HEK293T (cell line): ENCODE data around the gene RAB14.
A peak's percentile ranks its signal among the peaks of the same experiment; 100 is the strongest.

Experiments
- CTCF ChIA-PET: fragments of 350-600 bp; formaldehyde crosslinking; extraction: SDS; loops from one replicate; lab custom pipeline; 2021; ENCODE audit warnings: antibody characterized with exemption, inconsistent platforms; lab: Yijun Ruan, JAX
- POLR2A ChIA-PET: fragments of 350-600 bp; formaldehyde crosslinking; extraction: SDS; loops from one replicate; lab custom pipeline; 2020; ENCODE audit warnings: antibody characterized with exemption, inconsistent platforms; lab: Yijun Ruan, JAX
- DNase-seq: peaks from one replicate; pipeline ENCODE4 v3.0.0; 2012; ENCODE audit warnings: mixed read lengths; ENCODE audit errors: extremely low spot score
- ARNT ChIP-seq: fragments of 450-650 bp; IDR thresholded peaks from 2 replicates; pipeline ENCODE4 v1.6.1; 2017; ENCODE audit warnings: mild to moderate bottlenecking
- BHLHE40 ChIP-seq: fragments of 450-650 bp; IDR thresholded peaks from 2 replicates; pipeline ENCODE4 v1.6.1; 2016; ENCODE audit warnings: mild to moderate bottlenecking, moderate library complexity, borderline replicate concordance
- CTBP1 ChIP-seq: fragments of 450-650 bp; IDR thresholded peaks from 2 replicates; pipeline ENCODE4 v1.6.1; 2016; ENCODE audit warnings: borderline replicate concordance
- ELF4 ChIP-seq: fragments of 450-650 bp; IDR thresholded peaks from 2 replicates; pipeline ENCODE4 v1.6.1; 2017; ENCODE audit warnings: antibody characterized with exemption
- FOXA1 ChIP-seq: fragments of 450-650 bp; IDR thresholded peaks from 2 replicates; pipeline ENCODE4 v1.6.1; 2016; ENCODE audit warnings: mild to moderate bottlenecking
- FOXK2 ChIP-seq: fragments of 450-650 bp; IDR thresholded peaks from 2 replicates; pipeline ENCODE4 v1.6.1; 2016; ENCODE audit warnings: mild to moderate bottlenecking
- FOXM1 ChIP-seq: fragments of 450-650 bp; IDR thresholded peaks from 2 replicates; pipeline ENCODE4 v1.6.1; 2017; ENCODE audit warnings: mild to moderate bottlenecking, borderline replicate concordance
- HDGF ChIP-seq: fragments of 450-650 bp; IDR thresholded peaks from 2 replicates; pipeline ENCODE4 v1.6.1; 2017; ENCODE audit warnings: antibody characterized with exemption, borderline replicate concordance
- L3MBTL2 ChIP-seq: fragments of 450-650 bp; conservative IDR thresholded peaks from 2 replicates; pipeline ENCODE4 v1.6.1; 2016; ENCODE audit warnings: mild to moderate bottlenecking
- LEF1 ChIP-seq: fragments of 450-650 bp; IDR thresholded peaks from 2 replicates; pipeline ENCODE4 v1.6.1; 2017; ENCODE audit warnings: mild to moderate bottlenecking, borderline replicate concordance
- NFRKB ChIP-seq: fragments of 450-650 bp; IDR thresholded peaks from 2 replicates; pipeline ENCODE4 v1.6.1; 2016; ENCODE audit warnings: mild to moderate bottlenecking, moderate library complexity
- SP1 ChIP-seq: fragments of 450-650 bp; IDR thresholded peaks from 2 replicates; pipeline ENCODE4 v1.6.1; 2017
- SUZ12 ChIP-seq: fragments of 450-650 bp; IDR thresholded peaks from 2 replicates; pipeline ENCODE4 v1.6.1; 2016; ENCODE audit warnings: mild to moderate bottlenecking
- TARDBP ChIP-seq: fragments of 450-650 bp; IDR thresholded peaks from 2 replicates; pipeline ENCODE4 v1.6.1; 2016
- ZNF384 ChIP-seq: fragments of 450-650 bp; IDR thresholded peaks from 2 replicates; pipeline ENCODE4 v1.6.1; 2016
- TF ChIP-seq, protein P1 (sequence below): fragments of 450-650 bp; IDR thresholded peaks from 2 replicates; pipeline ENCODE4 v1.6.1; 2016

RAB14 gene

DNA sequence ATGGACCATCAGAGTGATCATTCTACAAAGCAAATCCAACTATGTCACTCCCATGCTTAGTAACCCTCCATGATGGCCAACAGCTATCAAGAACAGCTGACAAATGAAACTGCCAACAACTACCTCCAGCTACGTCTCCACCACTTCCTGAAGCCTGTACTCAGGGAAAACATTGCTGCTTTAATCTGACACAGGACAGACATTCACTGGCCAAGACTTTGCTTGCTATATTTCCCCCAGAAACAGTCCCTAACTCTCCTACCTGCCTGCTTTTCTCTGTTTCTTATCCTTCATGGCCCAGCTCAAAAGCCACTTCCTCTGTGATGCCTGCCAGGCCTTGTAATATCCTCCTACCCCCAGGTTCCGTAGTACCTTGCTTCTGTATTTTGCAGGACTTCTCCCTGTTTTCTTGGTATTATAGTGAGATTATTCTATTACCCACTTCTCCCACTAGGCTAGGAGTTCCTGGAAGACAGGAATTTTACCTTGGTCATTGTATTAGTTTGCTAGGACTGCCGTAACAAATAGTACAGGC lies 14.7 kb upstream of the RAB14 start:
- CTCF ChIA-PET, result no interaction called here
- DNase-seq, result no peak
- POLR2A ChIA-PET, result no interaction called here
- TF ChIP-seq SUZ12, result no peak
- TF ChIP-seq, protein P1, sequence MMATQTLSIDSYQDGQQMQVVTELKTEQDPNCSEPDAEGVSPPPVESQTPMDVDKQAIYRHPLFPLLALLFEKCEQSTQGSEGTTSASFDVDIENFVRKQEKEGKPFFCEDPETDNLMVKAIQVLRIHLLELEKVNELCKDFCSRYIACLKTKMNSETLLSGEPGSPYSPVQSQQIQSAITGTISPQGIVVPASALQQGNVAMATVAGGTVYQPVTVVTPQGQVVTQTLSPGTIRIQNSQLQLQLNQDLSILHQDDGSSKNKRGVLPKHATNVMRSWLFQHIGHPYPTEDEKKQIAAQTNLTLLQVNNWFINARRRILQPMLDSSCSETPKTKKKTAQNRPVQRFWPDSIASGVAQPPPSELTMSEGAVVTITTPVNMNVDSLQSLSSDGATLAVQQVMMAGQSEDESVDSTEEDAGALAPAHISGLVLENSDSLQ, result no peak
- TF ChIP-seq TARDBP, result no peak
- TF ChIP-seq FOXM1, result no peak
- TF ChIP-seq ARNT, result no peak
- TF ChIP-seq CTBP1, result no peak
- no peak for TF ChIP-seq ZNF384
- no peak for TF ChIP-seq LEF1
- no peak for TF ChIP-seq BHLHE40
- no peak for TF ChIP-seq SP1
- TF ChIP-seq L3MBTL2, result no peak
- no peak for TF ChIP-seq FOXA1
- TF ChIP-seq NFRKB, result no peak
- TF ChIP-seq HDGF, result no peak
- TF ChIP-seq FOXK2, result no peak

DNA sequence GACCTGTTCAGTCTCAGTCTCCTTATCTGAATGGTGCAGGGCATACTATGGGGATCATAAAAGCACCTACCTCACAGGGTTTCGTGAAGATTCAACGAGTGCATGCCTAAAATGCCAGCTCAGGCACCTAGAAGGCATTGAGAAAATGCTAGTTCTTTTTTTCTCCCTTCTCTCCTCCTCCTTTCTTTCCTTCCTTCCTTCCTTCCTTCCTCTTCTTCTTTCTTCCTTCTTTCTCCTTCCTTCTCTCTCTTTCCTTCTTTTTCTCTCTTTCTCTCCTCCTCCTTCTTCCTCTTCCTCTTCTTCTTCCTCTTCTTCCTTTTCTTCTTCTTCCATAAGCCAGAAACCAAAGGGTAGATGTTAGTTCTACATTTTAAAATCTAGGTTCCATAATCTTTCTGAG lies 12.3 kb upstream of the RAB14 start:
- no peak for TF ChIP-seq NFRKB
- TF ChIP-seq L3MBTL2, result no peak
- TF ChIP-seq ELF4, result no peak
- TF ChIP-seq ZNF384, result no peak
- TF ChIP-seq CTBP1, result no peak
- DNase-seq, result no peak
- POLR2A ChIA-PET, result interaction anchor here (2.9 kb wide), 1 partner anchor 12 kb away, joined by 15 read pairs; the partner anchor contains the start of gene RAB14
- CTCF ChIA-PET, result interaction anchor here (0.5 to 1.7 kb wide), 6 partner anchors 21 to 186 kb away, joined by 3 to 9 read pairs (median 5); no protein-coding TSS in a partner anchor

DNA sequence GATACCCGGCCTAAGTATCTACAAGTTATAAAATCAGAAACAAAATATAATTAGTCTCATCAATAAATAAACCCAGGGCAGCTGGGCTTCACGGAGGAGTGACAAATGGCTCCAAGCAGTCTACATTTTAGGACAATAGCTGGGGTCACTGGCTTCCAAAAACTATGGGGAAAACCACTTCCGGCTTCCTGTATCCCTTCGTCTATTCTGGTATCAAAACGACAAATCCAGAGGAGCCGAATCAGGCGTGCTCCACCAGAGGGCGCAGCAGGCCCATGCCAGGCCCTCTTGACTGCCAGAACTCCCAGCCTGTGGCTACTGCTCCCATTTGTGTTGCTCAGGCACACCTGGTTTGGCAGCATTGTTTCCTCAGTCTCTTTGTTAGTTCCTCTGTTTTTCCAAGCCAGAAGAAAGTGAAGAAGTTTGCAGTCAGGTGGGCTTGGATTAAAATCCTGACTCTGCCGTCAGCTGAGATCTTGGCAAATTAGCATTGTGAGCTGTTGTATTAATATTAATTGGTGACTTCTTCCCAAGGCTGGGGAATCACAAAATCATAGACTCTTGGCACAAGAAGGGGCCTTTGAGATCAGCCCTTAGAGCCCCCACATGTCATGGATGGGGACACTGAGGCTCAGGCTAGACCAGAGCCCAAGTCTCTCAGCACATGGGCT lies 11.6 kb upstream of the RAB14 start:
- peak; percentile 86 for DNase-seq
- CTCF ChIA-PET, result interaction anchor here (0.7 to 1.7 kb wide), 8 partner anchors 12 to 187 kb away, joined by 3 to 9 read pairs (median 4); partner anchors contain the start of gene RAB14
- no peak for TF ChIP-seq TARDBP
- peak; percentile 49; the same call in 1 of the 2 replicates for TF ChIP-seq ELF4
- POLR2A ChIA-PET, result interaction anchor here (0.7 to 2.9 kb wide), 2 partner anchors 12 to 65 kb away, joined by 3 to 15 read pairs; partner anchors contain the start of gene RAB14

DNA sequence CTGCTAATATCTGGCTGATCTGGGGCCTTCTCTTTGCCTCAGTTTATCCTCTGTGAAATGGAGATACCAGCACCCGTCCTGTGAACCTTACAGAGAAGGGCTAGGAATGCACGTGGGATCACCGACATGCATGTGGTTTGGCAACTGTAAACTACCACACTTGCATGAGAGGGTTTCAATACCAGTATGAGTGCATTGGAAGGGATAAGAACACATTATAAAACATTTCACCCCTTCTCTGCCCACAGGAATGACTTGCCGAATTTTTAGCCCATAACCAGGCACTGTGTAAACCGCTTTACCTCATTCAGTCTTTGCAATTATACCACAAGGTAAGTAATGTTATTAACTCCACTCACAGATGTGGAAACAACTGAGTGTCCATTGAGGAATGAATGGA lies 8.9 kb upstream of the RAB14 start:
- TF ChIP-seq FOXA1, result no peak
- TF ChIP-seq, protein P1, result no peak
- TF ChIP-seq ARNT, result no peak
- TF ChIP-seq FOXK2, result no peak
- no peak for TF ChIP-seq BHLHE40
- TF ChIP-seq ELF4, result no peak
- no peak for DNase-seq
- ChIA-PET CTCF (no interaction called here), POLR2A (no interaction called here)

DNA sequence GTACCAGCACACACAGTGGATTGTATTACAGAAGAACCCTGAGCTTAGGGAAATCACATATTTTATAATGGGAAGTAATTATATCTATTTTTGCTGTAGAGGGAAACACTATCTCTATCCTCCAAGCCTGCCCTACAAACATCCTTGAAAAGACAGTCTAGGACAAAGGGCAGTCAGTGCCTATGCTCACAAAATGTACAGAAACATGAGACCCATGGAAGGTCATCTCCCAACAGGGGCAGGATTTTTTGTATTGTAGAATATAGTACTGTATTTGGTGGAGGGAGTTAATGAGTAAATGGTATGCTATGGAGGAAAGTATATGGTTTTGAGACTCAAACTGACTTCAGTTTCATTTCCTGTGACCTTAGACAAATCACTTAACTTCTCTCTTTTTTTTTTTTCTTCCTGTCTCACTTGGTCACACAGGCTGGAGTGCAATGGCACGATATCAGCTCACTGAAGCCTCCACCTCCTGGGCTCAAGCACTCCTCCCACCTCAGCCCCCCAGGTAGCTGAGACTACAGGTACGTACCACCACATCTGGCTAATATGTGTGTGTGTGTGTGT lies 5.8 kb upstream of the RAB14 start:
- TF ChIP-seq TARDBP (no peak), ARNT (no peak), ZNF384 (no peak), L3MBTL2 (no peak), SP1 (no peak)
- TF ChIP-seq, protein P1, result no peak
- CTCF ChIA-PET, result no interaction called here
- POLR2A ChIA-PET, result no interaction called here
- no peak for DNase-seq

DNA sequence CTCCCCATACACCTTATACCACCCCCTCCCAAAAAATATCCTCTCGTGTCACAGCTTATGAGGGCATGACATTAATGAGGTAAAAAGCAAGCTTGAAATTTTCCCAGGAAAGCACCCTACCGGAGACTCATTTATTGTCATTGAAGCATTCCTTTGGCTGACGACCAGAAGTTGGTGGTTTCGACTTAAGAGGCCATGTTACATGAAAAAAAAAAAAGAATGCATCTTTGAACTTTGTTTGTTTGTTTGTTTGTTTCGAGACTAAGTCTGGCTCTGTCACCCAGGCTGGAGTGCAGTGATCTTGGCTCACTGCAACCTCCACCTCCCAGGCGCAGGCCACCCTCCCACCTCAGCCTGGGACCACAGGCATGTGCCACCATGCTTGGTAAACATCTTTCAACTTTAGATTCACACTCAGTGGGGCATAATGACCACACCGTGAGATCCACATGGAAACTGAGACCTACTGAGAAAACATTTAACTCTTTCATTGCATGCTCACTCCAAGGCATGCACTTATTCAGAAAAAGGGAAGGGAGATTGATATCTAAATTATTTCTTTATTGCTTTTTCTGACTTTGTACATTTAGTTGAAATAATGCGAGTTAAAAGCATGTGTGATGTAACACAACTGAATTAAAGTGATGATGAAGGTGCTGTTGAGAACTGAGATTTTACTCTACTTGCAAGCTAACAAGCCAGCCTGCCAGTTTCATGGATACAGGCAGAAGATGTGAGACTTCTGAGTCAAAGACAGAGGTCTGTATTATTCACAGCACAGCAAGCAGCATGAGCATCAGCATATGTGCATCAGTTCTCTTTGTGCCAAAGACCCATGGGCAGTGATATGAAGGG lies 5.1 kb upstream of the RAB14 start:
- DNase-seq, result no peak
- ChIA-PET POLR2A (no interaction called here), CTCF (no interaction called here)
- no peak for TF ChIP-seq TARDBP

DNA sequence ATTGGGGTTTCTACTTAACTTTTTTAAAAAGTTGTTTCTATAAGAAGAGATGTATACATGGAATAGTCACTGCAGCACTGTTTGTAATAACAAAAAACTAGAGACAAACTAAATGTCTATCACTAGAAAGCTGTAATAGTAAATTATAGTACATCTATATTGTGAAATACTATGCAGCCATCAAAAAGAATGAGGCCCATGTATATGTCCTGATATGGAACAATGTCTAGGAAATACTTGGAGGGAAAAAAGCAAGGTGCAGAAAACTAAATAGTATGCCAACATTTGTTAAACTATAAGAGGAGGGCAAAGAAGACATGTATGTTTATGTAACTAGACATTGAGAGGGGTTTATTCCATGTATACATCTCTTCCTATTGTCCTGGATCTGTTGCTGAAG lies 2.9 kb upstream of the RAB14 start:
- DNase-seq, result no peak
- CTCF ChIA-PET, result no interaction called here
- POLR2A ChIA-PET, result no interaction called here
- no peak for TF ChIP-seq ZNF384
- no peak for TF ChIP-seq SUZ12
- no peak for TF ChIP-seq ARNT
- no peak for TF ChIP-seq NFRKB
- no peak for TF ChIP-seq LEF1
- no peak for TF ChIP-seq BHLHE40
- no peak for TF ChIP-seq SP1
